Astrocyte of the spinal cord (primary cell): ENCODE measurements around the gene CHD6.

Source experiments
- DNase-seq: peaks from one replicate; pipeline ENCODE4 v3.0.0; 2011; ENCODE audit warnings: low read depth, low spot score
- H3K4me3 ChIP-seq: 2 replicates; pipeline ENCODE4 v1.5.1; 2011; ENCODE audit warnings: low read depth, mild to moderate bottlenecking, low read length, moderate library complexity
- in situ Hi-C: cut with HindIII; loops from 2 replicates; pipeline ENCODE4 v1.10.0; 2017; ENCODE audit warnings: low sequenced_read_pairs
- TF ChIP-seq, protein P1 (sequence below): IDR thresholded peaks from 2 replicates; pipeline ENCODE4 v1.5.1; 2012; ENCODE audit warnings: low read depth, mild to moderate bottlenecking, low read length, inconsistent platforms

The CHD6 gene

DNA sequence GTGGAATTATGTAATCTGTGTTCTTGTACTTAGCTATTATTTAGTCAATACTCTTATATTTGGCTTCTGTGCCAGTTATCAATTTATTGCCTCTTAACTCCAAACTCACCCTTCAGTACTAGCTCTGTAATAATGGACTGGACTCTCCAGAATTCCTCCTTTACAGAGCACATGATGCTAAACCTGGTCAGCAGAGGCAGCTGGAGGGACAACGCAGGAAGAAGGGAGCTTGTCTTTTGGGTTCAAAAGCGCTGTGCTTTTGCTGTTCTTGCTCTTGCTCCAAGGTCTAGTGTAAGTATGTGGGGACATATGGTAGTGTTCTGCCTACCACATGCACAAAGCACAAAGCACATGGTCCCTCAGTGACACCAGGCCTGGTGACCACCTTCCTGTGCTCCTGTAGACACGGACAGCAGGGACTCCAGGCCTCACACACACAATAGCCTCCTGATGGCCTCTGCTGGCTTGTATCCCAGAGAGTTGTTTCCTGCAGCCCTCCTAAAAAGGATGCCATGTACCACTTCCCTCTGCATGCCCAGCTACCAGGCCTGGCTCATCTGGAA lies 46.1 kb downstream of the CHD6 start:
- no peak for DNase-seq
- no peak overlapping the region for H3K4me3 ChIP-seq
- TF ChIP-seq, protein P1, sequence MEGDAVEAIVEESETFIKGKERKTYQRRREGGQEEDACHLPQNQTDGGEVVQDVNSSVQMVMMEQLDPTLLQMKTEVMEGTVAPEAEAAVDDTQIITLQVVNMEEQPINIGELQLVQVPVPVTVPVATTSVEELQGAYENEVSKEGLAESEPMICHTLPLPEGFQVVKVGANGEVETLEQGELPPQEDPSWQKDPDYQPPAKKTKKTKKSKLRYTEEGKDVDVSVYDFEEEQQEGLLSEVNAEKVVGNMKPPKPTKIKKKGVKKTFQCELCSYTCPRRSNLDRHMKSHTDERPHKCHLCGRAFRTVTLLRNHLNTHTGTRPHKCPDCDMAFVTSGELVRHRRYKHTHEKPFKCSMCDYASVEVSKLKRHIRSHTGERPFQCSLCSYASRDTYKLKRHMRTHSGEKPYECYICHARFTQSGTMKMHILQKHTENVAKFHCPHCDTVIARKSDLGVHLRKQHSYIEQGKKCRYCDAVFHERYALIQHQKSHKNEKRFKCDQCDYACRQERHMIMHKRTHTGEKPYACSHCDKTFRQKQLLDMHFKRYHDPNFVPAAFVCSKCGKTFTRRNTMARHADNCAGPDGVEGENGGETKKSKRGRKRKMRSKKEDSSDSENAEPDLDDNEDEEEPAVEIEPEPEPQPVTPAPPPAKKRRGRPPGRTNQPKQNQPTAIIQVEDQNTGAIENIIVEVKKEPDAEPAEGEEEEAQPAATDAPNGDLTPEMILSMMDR: peak; percentile 21
- in situ Hi-C loops: no loop called here

DNA sequence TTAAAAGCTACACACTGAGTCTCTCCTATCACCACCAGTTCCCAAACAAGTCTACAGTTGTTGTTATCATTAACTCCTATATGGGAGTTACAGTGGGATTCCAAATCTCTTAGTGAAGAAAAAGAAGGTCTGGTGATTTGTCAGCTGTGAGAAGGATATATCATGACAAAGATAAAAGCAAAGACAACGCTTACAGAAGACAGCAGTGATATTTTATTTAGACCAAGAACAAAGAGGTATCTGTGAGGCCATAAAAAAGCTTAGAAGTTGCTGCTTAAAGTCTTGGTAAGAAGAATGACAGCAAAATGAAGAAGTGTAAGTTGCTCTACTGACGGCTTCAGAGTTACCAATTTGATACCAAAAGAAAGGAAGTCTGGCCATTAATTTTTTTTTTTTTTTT lies 47.2 kb downstream of the CHD6 start:
- in situ Hi-C loops: no loop called here

DNA sequence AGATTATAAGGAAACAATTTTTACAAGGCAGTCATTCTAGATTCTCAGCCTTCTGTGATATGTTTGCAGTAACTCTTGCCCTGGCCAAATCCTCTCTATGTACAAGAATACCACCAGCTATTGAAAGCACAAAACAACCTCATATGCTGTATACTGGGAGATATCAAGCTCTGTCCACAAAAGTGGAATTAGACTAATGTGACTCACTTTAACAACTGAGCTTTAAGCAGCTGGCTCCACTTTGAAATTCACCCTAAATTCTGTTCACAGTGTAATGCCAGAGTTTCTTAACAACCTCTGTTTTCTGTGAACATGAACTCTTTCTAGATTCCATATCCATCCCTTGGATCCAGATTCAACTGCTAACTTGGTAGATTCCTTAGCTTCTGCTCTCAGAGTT lies 47.6 kb downstream of the CHD6 start:
- TF ChIP-seq, protein P1: no peak
- peak; percentile 8 for DNase-seq
- in situ Hi-C loops: no loop called here
- H3K4me3 ChIP-seq: no peak overlapping the region

More for the DNA sequence above, 47.2 kb downstream of the CHD6 start:
- DNase-seq: no peak
- TF ChIP-seq, protein P1: no peak
- H3K4me3 ChIP-seq: no peak overlapping the region

DNA sequence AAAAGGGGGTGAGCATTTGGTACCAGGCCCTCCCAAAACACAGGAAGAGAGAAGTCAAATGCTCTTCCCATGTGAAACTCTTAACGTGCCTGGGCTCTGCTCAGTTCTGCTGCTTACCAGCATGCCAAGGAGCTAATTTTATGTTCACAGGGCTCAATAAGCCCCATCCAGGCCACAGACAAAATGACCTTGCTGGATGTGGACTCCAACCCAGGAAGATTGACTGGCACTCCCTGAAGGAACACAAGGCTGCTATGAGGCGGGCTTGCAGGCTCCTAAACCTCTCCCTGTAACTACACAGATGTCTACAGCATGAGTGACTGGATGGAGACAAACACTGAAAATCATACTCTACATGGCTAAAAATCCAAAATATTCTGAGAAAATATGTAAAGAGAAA lies 50.6 kb downstream of the CHD6 start:
- TF ChIP-seq, protein P1: no peak
- H3K4me3 ChIP-seq: no peak overlapping the region
- DNase-seq: no peak
- in situ Hi-C loops: no loop called here

DNA sequence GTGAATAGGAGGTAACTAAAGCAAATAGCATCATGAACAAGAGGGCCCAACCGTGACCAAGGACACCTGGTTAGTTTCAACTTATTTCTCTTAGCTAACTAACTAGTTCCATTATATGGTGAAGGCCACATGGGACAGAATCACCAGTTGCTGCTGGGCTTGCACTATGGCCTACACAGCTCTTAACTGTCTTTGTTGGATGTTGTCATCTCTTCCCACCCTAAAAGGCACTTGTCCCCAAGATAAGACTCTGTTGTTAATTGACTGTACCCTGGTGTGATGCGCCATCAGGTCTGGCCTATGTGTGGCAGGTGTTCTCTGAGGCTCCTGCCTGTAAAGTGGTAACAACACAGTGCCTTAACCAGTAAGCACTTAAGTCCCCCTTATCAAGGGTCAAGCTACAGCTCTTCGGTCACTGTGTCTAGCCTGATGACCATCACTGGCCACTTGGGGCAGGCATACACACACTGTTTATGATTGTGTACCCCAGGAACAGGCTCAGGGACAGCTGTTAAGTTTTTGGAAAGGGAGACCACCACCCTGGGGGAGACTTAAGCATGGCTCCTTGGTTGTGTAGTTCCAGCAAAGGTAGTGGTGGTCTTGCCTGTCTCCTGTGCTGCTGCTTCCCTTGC lies 51.2 kb downstream of the CHD6 start:
- no peak for DNase-seq
- TF ChIP-seq, protein P1: no peak
- no peak overlapping the region for H3K4me3 ChIP-seq
- in situ Hi-C loops: no loop called here

DNA sequence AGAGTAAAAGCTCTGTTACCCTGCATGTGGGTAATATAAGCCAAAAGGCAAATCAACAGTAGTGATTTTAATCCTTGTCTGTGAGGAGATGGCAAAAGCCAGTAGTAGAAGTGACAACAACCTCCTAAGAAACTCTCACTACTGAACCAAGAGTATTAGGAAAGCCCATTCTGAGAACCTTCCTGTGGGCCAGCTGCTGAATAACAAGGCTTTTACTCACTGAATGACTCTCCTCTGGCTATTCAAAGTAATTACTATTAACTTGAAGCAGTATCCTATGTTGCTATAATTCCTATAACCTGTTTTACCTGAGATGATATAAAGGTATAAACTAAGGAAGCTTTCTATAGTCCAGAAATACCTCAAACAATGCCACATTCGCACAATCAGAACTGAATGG lies 55.1 kb downstream of the CHD6 start:
- DNase-seq: no peak
- TF ChIP-seq, protein P1: no peak
- H3K4me3 ChIP-seq: no peak overlapping the region
- in situ Hi-C loops: no loop called here
